ENCODE results near the gene SRSF6. TPM values are rescaled to one million over a fixed set of nuclear protein-coding genes. Genes with fewer than 3 reads are reported as not detected.
"Not testable (repeated sequence)": the region's sequence is repeated elsewhere in the genome, so short reads cannot be mapped to it uniquely, and the experiment has no call there.

The SRSF6 gene
- total RNA-seq, 1 donor from 2014 or later, result 192 TPM

DNA sequence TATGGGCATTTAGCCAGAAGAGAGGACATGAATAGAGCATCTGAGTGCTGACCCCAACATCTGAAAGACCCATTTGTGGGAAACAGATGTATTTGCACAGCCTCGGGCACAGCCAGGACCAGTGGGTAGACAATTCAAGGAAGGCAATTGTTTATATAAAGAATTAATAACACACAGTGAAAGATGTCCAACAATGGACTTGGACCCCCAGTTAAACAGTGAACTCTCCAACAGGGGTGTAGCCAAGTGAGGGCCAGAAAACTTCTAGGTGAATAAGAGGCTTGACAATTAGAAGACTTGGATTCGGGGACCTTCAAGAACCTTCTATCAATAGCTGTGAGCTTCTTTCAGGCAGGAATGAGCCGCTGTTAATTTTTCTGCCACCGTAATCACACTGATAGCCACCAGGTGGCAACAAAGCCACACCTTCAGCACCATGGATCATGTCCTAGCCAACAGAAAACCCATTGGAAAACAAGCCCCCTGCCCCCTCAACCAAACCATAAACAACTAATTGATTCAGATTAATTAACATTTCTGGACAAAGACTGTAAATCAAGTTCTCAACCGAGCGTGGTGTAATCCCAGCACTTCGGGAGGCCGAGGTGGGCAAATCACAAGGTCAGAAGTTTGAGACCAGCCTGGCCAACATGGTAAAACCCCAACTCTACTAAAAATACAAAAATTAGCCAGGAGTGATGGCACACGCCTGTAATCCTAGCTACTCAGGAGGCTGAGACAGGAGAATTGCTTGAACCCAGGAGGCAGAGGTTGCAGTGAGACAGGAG is 8.8 kb upstream of the SRSF6 start:
- ATAC-seq (ENCODE audit: low read depth) (peak; percentile 72), DNase-seq (no peak)
- no peak for TF ChIP-seq CTCF (IDR thresholded peaks at IDR 0.05)
- no peak overlapping the region for H3K4me3 Mint-ChIP-seq
- H3K27ac Mint-ChIP-seq, result no peak overlapping the region
- H3K36me3 Mint-ChIP-seq (ENCODE audit: low read depth), result no peaks in the 10 kb centered on the region
- CTCF ChIA-PET, result interaction anchor here (1.0 to 2.5 kb wide), 5 partner anchors 66 to 633 kb away, joined by 3 to 17 read pairs (median 4); no protein-coding TSS in a partner anchor
- intact Hi-C loops (cut with micrococcal nuclease), result loop anchor here (1.0 kb wide), 7 partner anchors 65 to 741 kb away; no protein-coding TSS in a partner anchor
- peaks cover 28% of the 10 kb centered on the region for H3K27me3 Mint-ChIP-seq
- H3K4me1 Mint-ChIP-seq, result peaks cover 3% of the 10 kb centered on the region
- H3K9me3 Mint-ChIP-seq, result no peaks in the 10 kb centered on the region
- POLR2A ChIA-PET, result interaction anchor here (0.5 to 1.5 kb wide), 3 partner anchors 9 to 633 kb away, joined by 3 to 7 read pairs (median 4); partner anchors contain the start of gene SRSF6

GRCh38 chr20:43450841-43451799 is 6.6 kb upstream of the SRSF6 start:
- ChIA-PET POLR2A (interaction anchor here (0.6 to 0.7 kb wide), 2 partner anchors 240 to 245 kb away, joined by 3 to 6 read pairs; no protein-coding TSS in a partner anchor), CTCF (interaction anchor here (0.8 to 2.5 kb wide), 2 partner anchors 240 to 631 kb away, joined by 3 to 17 read pairs; no protein-coding TSS in a partner anchor)
- no peak overlapping the region for H3K27ac Mint-ChIP-seq
- intact Hi-C loops (cut with micrococcal nuclease), result no loop called here
- no peaks in the 10 kb centered on the region for H3K36me3 Mint-ChIP-seq (ENCODE audit: low read depth)
- TF ChIP-seq CTCF (IDR thresholded peaks at IDR 0.05), result no peak
- no peaks in the 10 kb centered on the region for H3K4me1 Mint-ChIP-seq
- ATAC-seq (ENCODE audit: low read depth), result no peak
- H3K27me3 Mint-ChIP-seq, result peaks cover 24% of the 10 kb centered on the region
- no peaks in the 10 kb centered on the region for H3K9me3 Mint-ChIP-seq
- DNase-seq, result no peak
- no peak overlapping the region for H3K4me3 Mint-ChIP-seq

DNA sequence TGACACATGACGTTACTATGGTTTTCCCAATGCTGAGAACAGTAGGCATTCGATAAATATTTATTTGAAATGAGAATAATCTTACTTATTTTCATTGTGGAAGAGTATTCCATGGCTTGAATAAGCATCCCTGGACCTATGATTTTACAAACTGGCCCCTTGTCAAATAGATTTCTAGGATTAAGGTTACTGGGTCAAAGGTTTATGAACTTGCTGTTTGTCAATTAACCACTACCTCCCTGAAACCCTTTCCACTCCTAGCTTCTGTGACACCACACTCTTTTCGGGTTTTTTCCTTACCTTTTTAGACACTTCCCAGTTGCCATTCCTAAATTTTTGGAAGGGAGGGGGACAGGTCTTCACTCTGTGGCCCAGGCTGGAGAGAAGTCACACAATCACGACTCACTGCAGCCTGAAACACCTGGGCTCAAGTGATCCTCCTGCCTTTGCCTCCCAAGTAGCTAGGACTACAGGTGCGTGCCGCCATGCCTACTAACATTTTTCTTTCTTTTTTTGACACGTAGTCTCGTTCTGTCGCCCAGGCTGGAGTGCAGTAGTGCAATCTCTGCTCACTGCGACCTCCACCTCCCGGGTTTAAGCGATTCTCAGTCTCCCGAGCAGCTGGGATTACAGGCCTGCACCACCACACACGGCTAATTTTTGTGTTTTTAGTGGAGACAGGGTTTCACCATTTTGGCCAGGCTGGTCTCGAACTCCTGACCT is 5.1 kb upstream of the SRSF6 start:
- Mint-ChIP-seq H3K27me3 (peaks cover 24% of the 10 kb centered on the region), H3K9me3 (no peaks in the 10 kb centered on the region), H3K4me3 (no peak overlapping the region), H3K27ac (no peak overlapping the region), H3K4me1 (peaks cover 5% of the 10 kb centered on the region), H3K36me3 (ENCODE audit: low read depth) (peaks cover 5% of the 10 kb centered on the region)
- DNase-seq (no peak), ATAC-seq (ENCODE audit: low read depth) (no peak)
- TF ChIP-seq CTCF (IDR thresholded peaks at IDR 0.05), result no peak
- ChIA-PET POLR2A (no interaction called here), CTCF (interaction anchor here (1.6 kb wide), 1 partner anchor 738 kb away, joined by 3 read pairs; no protein-coding TSS in a partner anchor)
- intact Hi-C loops (cut with micrococcal nuclease), result no loop called here

DNA sequence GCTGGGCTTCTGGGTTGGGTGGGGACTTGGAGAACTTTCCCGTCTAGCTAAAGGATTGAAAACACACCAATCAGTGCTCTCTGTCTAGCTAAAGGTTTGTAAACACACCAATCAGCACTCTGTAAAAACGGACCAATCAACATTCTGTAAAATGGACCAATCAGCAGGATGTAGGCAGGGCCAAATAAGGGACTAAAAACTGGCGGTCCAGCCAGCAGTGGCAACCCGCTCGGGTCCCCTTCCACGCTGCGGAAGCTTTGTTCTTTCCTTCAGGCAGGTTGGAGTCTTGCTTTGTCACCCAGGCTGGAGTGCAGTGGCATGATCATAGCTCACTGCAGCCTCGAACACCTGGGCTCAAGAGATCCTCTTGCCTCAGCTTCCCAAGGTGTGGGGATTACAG is 1.4 kb upstream of the SRSF6 start:
- H3K4me1 Mint-ChIP-seq, result peaks cover 27% of the 10 kb centered on the region
- not testable (repeated sequence) for DNase-seq; ATAC-seq (ENCODE audit: low read depth); H3K27me3 Mint-ChIP-seq; H3K9me3 Mint-ChIP-seq; H3K27ac Mint-ChIP-seq
- CTCF ChIA-PET, result interaction anchor here (1.0 kb wide), 1 partner anchor 734 kb away, joined by 3 read pairs; no protein-coding TSS in a partner anchor
- peaks cover 32% of the 10 kb centered on the region for H3K36me3 Mint-ChIP-seq (ENCODE audit: low read depth)
- H3K4me3 Mint-ChIP-seq, result peak overlapping the region; percentile 95
- intact Hi-C loops (cut with micrococcal nuclease), result loop anchor here (2.0 to 5.0 kb wide), 4 partner anchors 276 to 1431 kb away; partner anchors contain the start of genes FITM2, OSER1 and YWHAB
- POLR2A ChIA-PET, result interaction anchor here (0.6 to 3.7 kb wide), 7 partner anchors 11 to 754 kb away, joined by 4 to 44 read pairs (median 6); partner anchors contain the start of gene OSER1
